IMR-90 (cell line): Measurements from ENCODE around the gene TCHP. TPM values are rescaled to one million over a fixed set of nuclear protein-coding genes. Genes with fewer than 3 reads are reported as not detected.

Experiments
- ATAC-seq: fragments of 200-7000 bp; cut with Tn5 transposase; 2 replicates; pipeline ENCODE4 v1.9.1; 2020; ENCODE audit warnings: low read depth, mild to moderate bottlenecking, moderate library complexity
- BruUV-seq: library from RNA; stranded (reverse); fragments of 400-500 nt; replicated peaks from 2 replicates; lab custom pipeline; 2021; lab: Mats Ljungman, UMichigan
- CTCF ChIA-PET: fragments of 300-600 bp; formaldehyde crosslinking; extraction: SDS; loops from one replicate; lab custom pipeline; 2021; ENCODE audit warnings: antibody characterized with exemption; lab: Yijun Ruan, JAX
- POLR2A ChIA-PET: fragments of 300-600 bp; sonication (Branson Sonifier 250); formaldehyde crosslinking; loops from one replicate; lab custom pipeline; 2022; ENCODE audit warnings: antibody characterized with exemption; ENCODE audit not compliant: unreplicated experiment; lab: Charles Lee
- DNase-seq: peaks from one replicate; pipeline ENCODE4 v3.0.0; 2013
- H2AFZ ChIP-seq: replicated peaks from 2 replicates; pipeline ENCODE3; 2013; ENCODE audit warnings: low read length, mild to moderate bottlenecking; ENCODE audit not compliant: poor library complexity
- H2AK5ac ChIP-seq: 2 replicates; pipeline ENCODE4 v1.6.1; 2013; ENCODE audit warnings: low read depth, low read length, inconsistent platforms
- H2AK9ac ChIP-seq: replicated peaks from 2 replicates; pipeline ENCODE3; 2013; ENCODE audit warnings: mild to moderate bottlenecking, low read depth, low read length, moderate library complexity; ENCODE audit not compliant: poor library complexity
- H2BK120ac ChIP-seq: 2 replicates; pipeline ENCODE4 v1.6.1; 2013; ENCODE audit warnings: low read depth, low read length, inconsistent platforms
- H2BK15ac ChIP-seq: 3 replicates; pipeline ENCODE4 v1.6.1; 2013; ENCODE audit warnings: low read depth, low read length, inconsistent platforms
- H2BK20ac ChIP-seq: 2 replicates; pipeline ENCODE4 v1.6.1; 2013; ENCODE audit warnings: low read depth, mild to moderate bottlenecking, inconsistent platforms, low read length, moderate library complexity
- H2BK5ac ChIP-seq: 2 replicates; pipeline ENCODE4 v1.6.1; 2013; ENCODE audit warnings: mild to moderate bottlenecking, low read depth, low read length, inconsistent platforms; ENCODE audit not compliant: poor library complexity, severe bottlenecking
- H3K14ac ChIP-seq: replicated peaks from 2 replicates; pipeline ENCODE4 v1.6.1; 2013; ENCODE audit warnings: low read depth, low read length, inconsistent platforms
- H3K18ac ChIP-seq: 2 replicates; pipeline ENCODE4 v1.6.1; 2013; ENCODE audit warnings: low read depth, low read length, control low read depth
- H3K23ac ChIP-seq: 2 replicates; pipeline ENCODE4 v1.6.1; 2013; ENCODE audit warnings: low read depth, low read length, inconsistent platforms
- H3K27ac ChIP-seq: 2 replicates; pipeline ENCODE4 v1.5.1; 2013; ENCODE audit warnings: mild to moderate bottlenecking, control low read depth, low read length; ENCODE audit not compliant: insufficient read depth
- H3K27me3 ChIP-seq: 2 replicates; pipeline ENCODE4 v1.6.1; 2013; ENCODE audit warnings: low read length; ENCODE audit not compliant: control insufficient read depth, insufficient read depth
- H3K36me3 ChIP-seq: 2 replicates; pipeline ENCODE4 v1.6.1; 2013; ENCODE audit warnings: low read length, mixed read lengths; ENCODE audit not compliant: control insufficient read depth, insufficient read depth
- H3K4ac ChIP-seq: 2 replicates; pipeline ENCODE4 v1.6.1; 2013; ENCODE audit warnings: low read depth, low read length, inconsistent platforms
- H3K4me1 ChIP-seq: 2 replicates; pipeline ENCODE4 v1.6.1; 2013; ENCODE audit warnings: low read length, mixed read lengths; ENCODE audit not compliant: control insufficient read depth, insufficient read depth
- H3K4me2 ChIP-seq: 2 replicates; pipeline ENCODE4 v1.6.1; 2013; ENCODE audit warnings: low read depth, mild to moderate bottlenecking, control low read depth, low read length, moderate library complexity
- H3K4me3 ChIP-seq: 2 replicates; pipeline ENCODE4 v1.5.1; 2013; ENCODE audit warnings: low read depth, mild to moderate bottlenecking, control low read depth, low read length, moderate library complexity; ENCODE audit not compliant: insufficient read depth
- H3K56ac ChIP-seq: 2 replicates; pipeline ENCODE4 v1.6.1; 2013; ENCODE audit warnings: low read length, inconsistent platforms; ENCODE audit not compliant: insufficient read depth; ENCODE audit errors: extremely low read depth
- H3K79me1 ChIP-seq, 2 experiments: 2 replicates each; pipeline ENCODE4 v1.6.1; 2013; ENCODE audit warnings: low read length in 2 of 2, inconsistent platforms in 1 of 2, low read depth in 1 of 2
- H3K9ac ChIP-seq: 2 replicates; pipeline ENCODE4 v1.6.1; 2013; ENCODE audit warnings: low read depth, low read length, control low read depth
- H3K9me1 ChIP-seq: 2 replicates; pipeline ENCODE4 v1.6.1; 2013; ENCODE audit warnings: low read length, inconsistent platforms; ENCODE audit not compliant: insufficient read depth
- H3K9me3 ChIP-seq: 2 replicates; pipeline ENCODE4 v1.6.1; 2013; ENCODE audit warnings: low read length; ENCODE audit not compliant: control insufficient read depth, insufficient read depth
- H4K20me1 ChIP-seq: 2 replicates; pipeline ENCODE4 v1.6.1; 2013; ENCODE audit warnings: low read length, inconsistent platforms; ENCODE audit not compliant: insufficient read depth
- H4K5ac ChIP-seq: 2 replicates; pipeline ENCODE4 v1.6.1; 2013; ENCODE audit warnings: mild to moderate bottlenecking, low read depth, low read length, control low read depth
- H4K8ac ChIP-seq, 2 experiments: 2 replicates each; pipeline ENCODE4 v1.6.1; 2013; ENCODE audit warnings: low read depth in 2 of 2, low read length in 2 of 2, control low read depth in 1 of 2, inconsistent platforms in 1 of 2
- H4K91ac ChIP-seq: 2 replicates; pipeline ENCODE4 v1.6.1; 2013; ENCODE audit warnings: low read depth, low read length, inconsistent platforms; ENCODE audit not compliant: insufficient read depth
- BHLHE40 ChIP-seq: fragments of 150-350 bp; IDR thresholded peaks from 2 replicates; pipeline ENCODE4 v1.6.1; 2016; ENCODE audit warnings: mild to moderate bottlenecking, low read depth, low read length
- CEBPB ChIP-seq: IDR thresholded peaks from 2 replicates; pipeline ENCODE4 v1.6.1; 2012; ENCODE audit warnings: low read depth, low read length, improper control_type of control experiment
- CTCF ChIP-seq: conservative IDR thresholded peaks from 2 replicates; pipeline ENCODE4 v1.5.1; 2012; ENCODE audit warnings: mild to moderate bottlenecking, low read depth, low read length, improper control_type of control experiment
- FOS ChIP-seq: fragments of 150-350 bp; IDR thresholded peaks from 2 replicates; pipeline ENCODE4 v1.6.1; 2016; ENCODE audit warnings: low read depth, low read length
- MAFK ChIP-seq: IDR thresholded peaks from 2 replicates; pipeline ENCODE4 v1.6.1; 2012; ENCODE audit warnings: low read depth, low read length, improper control_type of control experiment
- WGBS, 2 experiments: methylation state at CpG; one replicate each; pipeline versions ENCODE4 v1.1.5 to v1.1.7; 2013; ENCODE audit warnings: missing lambda C conversion rate in 2 of 2; ENCODE audit not compliant: insufficient read length in 1 of 2; ENCODE audit errors: extremely low coverage in 2 of 2; 5-methylcytosine and 5-hydroxymethylcytosine counted together
- dilution Hi-C: fragments of 300-500 bp; cut with HindIII; formaldehyde crosslinking; loops from one replicate; pipeline ENCODE4 v1.14.3; 2018; ENCODE audit warnings: low sequenced_read_pairs; ENCODE audit not compliant: unreplicated experiment
- in situ Hi-C: fragments of 300-500 bp; cut with MboI; formaldehyde crosslinking; loops from 3 replicates; pipeline ENCODE4 v1.14.3; 2019; ENCODE audit warnings: low sequenced_read_pairs, inconsistent platforms, mixed read lengths
- intact Hi-C: fragments of 100-400 bp; cut with micrococcal nuclease; formaldehyde crosslinking; loops from 2 replicates; pipeline ENCODE4 v1.10.0; 2022
- polyA plus RNA-seq, 3 experiments: library from polyadenylated mRNA; depleted of rRNA; stranded (reverse); fragments of >200 nt; gene quantifications; 2 replicates each; pipeline ENCODE4 v1.2.3, GENCODE V29; 2012; ENCODE audit warnings: low replicate concordance in 1 of 3
- total RNA-seq: library from RNA; depleted of rRNA; stranded (reverse); fragments of >200 nt; gene quantifications from 2 replicates; pipeline ENCODE4 v1.2.3, GENCODE V29; 2012
- TF ChIP-seq, protein P1 (sequence below): fragments of 150-350 bp; IDR thresholded peaks from 2 replicates; pipeline ENCODE4 v1.6.1; 2017; ENCODE audit warnings: mild to moderate bottlenecking, antibody characterized with exemption, low read length, low read depth

The TCHP gene
- total and polyA plus RNA-seq, 2 of the 4 experiments (the other 2 are of a cell fraction) = 6.1 to 13.4 TPM

DNA sequence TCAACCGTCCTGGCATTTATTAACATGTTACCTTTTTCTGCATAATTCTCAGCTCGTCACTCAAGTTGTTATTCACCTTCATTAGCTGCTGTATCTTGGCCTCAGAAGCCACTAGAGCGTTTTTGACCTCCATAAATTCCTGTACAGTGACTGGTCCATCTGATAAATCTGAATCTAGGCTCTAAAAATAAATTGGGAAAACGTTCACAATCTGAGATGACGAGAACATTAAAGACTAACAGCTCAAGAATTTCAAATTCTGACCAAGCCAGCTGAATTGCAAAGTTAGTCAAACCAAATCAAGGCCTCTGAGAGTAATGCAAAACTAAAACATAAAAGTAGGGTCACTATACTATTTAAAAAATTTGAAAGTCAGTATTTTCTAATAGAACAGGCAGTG, 51.1 kb downstream of the TCHP start:
- Histone ChIP-seq H2AK9ac (no peak overlapping the region), H3K18ac (peak overlapping the region; percentile 82; the same call in 1 of the 2 replicates), H2AK5ac (peak overlapping the region; percentile 49; the same call in 1 of the 2 replicates), H3K9me1 (peaks cover 32% of the 10 kb centered on the region), H3K4ac (peak overlapping the region; percentile 88; the same call in 1 of the 2 replicates), H4K20me1 (peaks cover 8% of the 10 kb centered on the region; the same call in 1 of the 2 replicates), H2BK120ac (peak overlapping the region; percentile 96), H3K36me3 (peaks cover 22% of the 10 kb centered on the region), H4K5ac (peak overlapping the region; percentile 94; the same call in 1 of the 2 replicates), H3K4me3 (no peak overlapping the region), H2BK15ac (peak overlapping the region; percentile 98; the same call in 2 of the 3 replicates), H3K14ac (peak overlapping the region; percentile 80), H2BK20ac (peak overlapping the region; percentile 97), H3K23ac (peak overlapping the region; percentile 79; the same call in 1 of the 2 replicates), H2BK5ac (peak overlapping the region; percentile 99), H2AFZ (no peak overlapping the region), H3K9me3 (no peaks in the 10 kb centered on the region), H3K56ac (peak overlapping the region; percentile 69), H3K4me1 (peaks cover 46% of the 10 kb centered on the region), H3K27ac (peak overlapping the region; percentile 89), H3K9ac (peak overlapping the region; percentile 5; the same call in 1 of the 2 replicates), H4K91ac (peak overlapping the region; percentile 88), H3K79me1 (peaks cover 22 to 44% of the 10 kb centered on the region in 2 experiments), H3K4me2 (peak overlapping the region; percentile 72; the same call in 1 of the 2 replicates), H3K27me3 (no peaks in the 10 kb centered on the region), H4K8ac (peak overlapping the region; percentile 31 to 90; a peak in 3 of 4 replicates)
- ChIA-PET POLR2A (interaction anchor here (0.7 kb wide), 1 partner anchor 19 kb away, joined by 3 read pairs; no protein-coding TSS in a partner anchor), CTCF (no interaction called here)
- ATAC-seq (peak; percentile 66), DNase-seq (peak; percentile 96)
- BruUV-seq = no TSS peak
- no CpG with 5 or more reads among the region's 5 CpGs for WGBS, 2 experiments
- intact Hi-C loops = no loop called here
- in situ Hi-C loops = no loop called here
- TF ChIP-seq BHLHE40 (peak; percentile 27; the same call in 1 of the 2 replicates), CTCF (no peak), FOS (peak; percentile 87), MAFK (0 out of 2 replicates have a peak, but pooled peaks have one; percentile 42), CEBPB (0 out of 2 replicates have a peak, but pooled peaks have one; percentile 45)
- TF ChIP-seq, protein P1, sequence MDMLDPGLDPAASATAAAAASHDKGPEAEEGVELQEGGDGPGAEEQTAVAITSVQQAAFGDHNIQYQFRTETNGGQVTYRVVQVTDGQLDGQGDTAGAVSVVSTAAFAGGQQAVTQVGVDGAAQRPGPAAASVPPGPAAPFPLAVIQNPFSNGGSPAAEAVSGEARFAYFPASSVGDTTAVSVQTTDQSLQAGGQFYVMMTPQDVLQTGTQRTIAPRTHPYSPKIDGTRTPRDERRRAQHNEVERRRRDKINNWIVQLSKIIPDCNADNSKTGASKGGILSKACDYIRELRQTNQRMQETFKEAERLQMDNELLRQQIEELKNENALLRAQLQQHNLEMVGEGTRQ = no peak
- dilution Hi-C loops = no loop called here
